HUES48 (cell line): ENCODE measurements around the gene UFC1.
A peak's percentile ranks its signal among the peaks of the same experiment; 100 is the strongest.

Source experiments
- H3K27ac ChIP-seq: one replicate; pipeline ENCODE4 v1.7.0; 2013; ENCODE audit warnings: low read depth, low read length, inconsistent platforms
- H3K27me3 ChIP-seq: 2 replicates; pipeline ENCODE4 v1.6.1; 2013; ENCODE audit warnings: mild to moderate bottlenecking, low read length; ENCODE audit not compliant: control insufficient read depth, insufficient read depth
- H3K36me3 ChIP-seq: 2 replicates; pipeline ENCODE4 v1.6.1; 2013; ENCODE audit warnings: low read length; ENCODE audit not compliant: control insufficient read depth, insufficient read depth
- H3K4me1 ChIP-seq: 2 replicates; pipeline ENCODE4 v1.6.1; 2013; ENCODE audit warnings: mild to moderate bottlenecking, low read length; ENCODE audit not compliant: control insufficient read depth, insufficient read depth
- H3K4me3 ChIP-seq: 2 replicates; pipeline ENCODE4 v1.5.1; 2013; ENCODE audit warnings: mild to moderate bottlenecking, low read depth, low read length
- H3K9ac ChIP-seq: 2 replicates; pipeline ENCODE4 v1.6.1; 2013; ENCODE audit warnings: mild to moderate bottlenecking, low read depth, low read length, moderate library complexity
- H3K9me3 ChIP-seq: 2 replicates; pipeline ENCODE4 v1.6.1; 2013; ENCODE audit warnings: low read length; ENCODE audit not compliant: control insufficient read depth, insufficient read depth

UFC1 gene

DNA sequence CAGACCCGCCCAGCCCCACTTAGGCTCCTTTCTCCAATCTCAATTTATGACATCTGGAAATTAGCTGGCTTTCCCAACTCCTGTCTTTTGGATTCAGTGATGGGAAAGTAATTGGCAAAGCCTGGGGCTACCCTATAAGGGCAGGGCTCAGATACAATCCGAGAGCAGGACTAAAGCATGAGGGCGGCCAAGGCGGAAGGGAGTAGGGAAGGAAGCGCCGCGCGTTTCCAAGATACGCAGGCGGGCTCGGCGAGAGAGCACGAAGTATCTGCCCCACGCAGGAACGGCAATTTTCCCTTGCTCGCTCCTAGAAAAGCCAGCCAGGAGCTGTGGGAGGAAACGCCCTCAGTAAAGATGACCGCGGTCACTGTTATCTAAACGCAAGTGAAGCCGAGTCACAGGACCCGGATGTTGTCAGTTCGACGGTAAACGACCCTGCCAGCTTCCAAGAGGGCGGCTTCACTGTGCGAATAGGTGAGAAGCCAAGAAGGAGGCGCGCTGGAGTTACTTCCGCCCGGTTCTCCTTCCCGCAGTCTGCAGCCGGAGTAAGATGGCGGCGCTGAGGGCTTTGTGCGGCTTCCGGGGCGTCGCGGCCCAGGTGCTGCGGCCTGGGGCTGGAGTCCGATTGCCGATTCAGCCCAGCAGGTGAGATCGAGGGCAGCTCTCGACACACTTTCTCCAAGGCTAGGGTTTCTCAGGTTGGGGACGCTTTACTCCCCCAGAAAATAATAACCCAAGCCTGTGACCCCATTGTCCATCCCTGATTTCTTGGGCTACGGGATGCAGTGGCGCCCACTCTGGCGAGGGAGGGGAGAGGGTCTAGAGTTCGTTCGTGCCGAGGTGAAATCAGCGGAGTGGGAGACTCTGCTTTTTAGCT is 48.3 kb downstream of the UFC1 start, which contains the start of gene NDUFS2:
TSS of gene NDUFS2 (plus strand) at position 532 of the 877 bp plus-strand sequence. CDS start at position 551, 19 bp downstream.
- H3K4me3 ChIP-seq, result peak within 1 kb of the TSS; percentile 75
- no peaks in the 10 kb centered on the region for H3K27me3 ChIP-seq
- H3K9ac ChIP-seq, result peak within 1 kb of the TSS; percentile 90
- peaks cover 36% of the 10 kb centered on the region for H3K36me3 ChIP-seq
- no peaks in the 10 kb centered on the region for H3K9me3 ChIP-seq
- H3K4me1 ChIP-seq, result peaks cover 46% of the 10 kb centered on the region
- peak within 1 kb of the TSS; percentile 94 for H3K27ac ChIP-seq

DNA sequence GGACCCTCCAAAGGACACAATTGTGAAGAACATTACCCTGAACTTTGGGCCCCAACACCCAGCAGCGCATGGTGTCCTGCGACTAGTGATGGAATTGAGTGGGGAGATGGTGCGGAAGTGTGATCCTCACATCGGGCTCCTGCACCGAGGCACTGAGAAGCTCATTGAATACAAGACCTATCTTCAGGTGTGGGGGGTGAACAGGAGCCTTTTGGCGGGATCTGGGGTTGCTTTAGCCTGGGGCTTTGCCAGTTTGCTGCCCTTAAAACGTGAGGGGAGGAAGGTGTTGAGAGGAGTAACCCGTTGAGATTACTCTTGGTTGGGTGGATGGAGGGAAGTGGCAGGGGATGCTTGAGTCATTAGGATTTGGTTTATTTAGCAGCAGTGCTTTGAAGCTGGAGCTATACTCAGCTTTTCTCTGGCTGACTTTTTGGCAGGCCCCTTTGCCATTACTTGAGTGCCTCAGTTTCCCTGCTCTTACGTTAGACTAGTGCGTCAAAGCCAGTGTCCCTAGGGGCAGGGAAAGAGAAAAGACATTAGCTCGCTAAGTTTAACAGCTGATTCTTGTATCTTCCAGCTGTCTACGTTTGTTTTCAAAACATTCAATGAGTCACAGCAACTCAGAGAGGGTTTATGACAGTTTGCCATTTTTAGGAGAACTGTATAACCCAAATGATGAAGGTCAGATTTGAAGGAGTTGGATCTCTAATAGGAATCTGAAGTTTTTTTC is 52.8 kb downstream of the UFC1 start:
- Histone ChIP-seq H3K27me3 (no peaks in the 10 kb centered on the region), H3K4me3 (no peak overlapping the region), H3K27ac (no peak overlapping the region), H3K4me1 (peaks cover 7% of the 10 kb centered on the region), H3K9me3 (no peaks in the 10 kb centered on the region), H3K36me3 (peaks cover 71% of the 10 kb centered on the region), H3K9ac (no peak overlapping the region)

DNA sequence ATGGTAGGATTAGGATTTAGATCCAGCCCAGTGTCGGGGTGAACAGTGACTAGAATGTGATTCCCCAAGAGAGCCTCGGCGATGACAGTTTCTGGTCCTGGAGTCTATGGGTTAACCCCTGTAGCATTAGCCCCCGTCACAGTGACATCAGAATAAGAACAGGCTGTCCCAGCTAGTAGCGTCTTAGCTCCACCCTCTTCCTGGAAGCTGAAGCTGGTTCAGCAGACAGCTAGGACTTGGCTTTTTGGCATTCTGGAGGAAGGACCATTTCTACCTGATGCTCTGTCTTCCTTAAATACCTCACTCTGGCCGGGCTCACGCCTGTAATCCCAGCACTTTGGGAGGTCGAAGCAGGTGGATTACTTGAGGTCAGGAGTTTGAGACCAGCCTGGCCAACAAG is 53.4 kb downstream of the UFC1 start:
- H3K4me1 ChIP-seq, result peaks cover 3% of the 10 kb centered on the region; the same call in 1 of the 2 replicates
- H3K9me3 ChIP-seq, result no peaks in the 10 kb centered on the region
- H3K27ac ChIP-seq, result no peak overlapping the region
- no peak overlapping the region for H3K4me3 ChIP-seq
- H3K27me3 ChIP-seq, result no peaks in the 10 kb centered on the region
- H3K9ac ChIP-seq, result no peak overlapping the region
- H3K36me3 ChIP-seq, result peaks cover 77% of the 10 kb centered on the region
